H1 (cell line): ENCODE results near the gene COL12A1.

Source experiments
- CTCF ChIP-seq, 3 experiments: IDR thresholded peaks; 1 replicate in 2 of 3; 2 replicates in 1 of 3; pipeline versions ENCODE4 v1.5.1 to v1.6.1; 2011; ENCODE audit warnings: low read length in 3 of 3, mild to moderate bottlenecking in 3 of 3, inconsistent platforms in 2 of 3, low read depth in 1 of 3, moderate library complexity in 1 of 3; ENCODE audit not compliant: insufficient read depth in 1 of 3; ENCODE audit errors: control extremely low read depth in 1 of 3
- E2F6 ChIP-seq: IDR thresholded peaks from 2 replicates; pipeline ENCODE4 v1.6.1; 2012; ENCODE audit warnings: inconsistent platforms
- NRF1 ChIP-seq: IDR thresholded peaks from 2 replicates; pipeline ENCODE4 v1.6.1; 2011; ENCODE audit warnings: mild to moderate bottlenecking, low read depth, low read length, improper control_type of control experiment
- POLR2A ChIP-seq, 2 experiments: IDR thresholded peaks; 1 replicate in 1 of 2; 2 replicates in 1 of 2; pipeline ENCODE4 v1.6.1; 2011; ENCODE audit warnings: low read depth in 2 of 2, low read length in 2 of 2, mild to moderate bottlenecking in 2 of 2; ENCODE audit errors: control extremely low read depth in 1 of 2
- YY1 ChIP-seq: IDR thresholded peaks from 2 replicates; pipeline ENCODE4 v1.6.1; 2011; ENCODE audit warnings: low read depth, mild to moderate bottlenecking, low read length

- TF ChIP-seq POLR2A (IDR thresholded peaks at IDR 0.05; ENCODE audit: control extremely low read depth in 1 of 2, low read depth in 2 of 2, low read length in 2 of 2) (no peak), CTCF (IDR thresholded peaks at IDR 0.05; ENCODE audit: control extremely low read depth in 1 of 3, insufficient read depth in 1 of 3, low read depth in 1 of 3, low read length in 3 of 3) (no peak), E2F6 (no peak), YY1 (no peak), NRF1 (no peak)
These were observed 28.4 kb upstream of the COL12A1 start for GRCh38 chr6:75234126-75234865.
